ENCODE measurements around the gene SLC51B. TPM values are rescaled to one million over a fixed set of nuclear protein-coding genes. Genes with fewer than 3 reads are reported as not detected.

SLC51B gene
- total and polyA plus RNA-seq, 2 of the 4 experiments (the other 2 are of a cell fraction), result not detected

GRCh38 chr15:65101411-65101890, 56.3 kb downstream of the SLC51B start:
- Histone ChIP-seq H3K9me1 (ENCODE audit: insufficient read depth, low read length) (no peaks in the 10 kb centered on the region), H2BK20ac (ENCODE audit: low read depth, low read length) (no peak overlapping the region), H4K5ac (ENCODE audit: low read depth, low read length) (no peak overlapping the region), H2BK5ac (ENCODE audit: low read depth, low read length, poor library complexity, severe bottlenecking) (no peak overlapping the region), H2BK120ac (ENCODE audit: low read depth, low read length) (no peak overlapping the region), H3K27ac (ENCODE audit: insufficient read depth, low read length) (no peak overlapping the region), H3K9ac (ENCODE audit: low read depth, low read length) (no peak overlapping the region), H3K4me1 (ENCODE audit: control insufficient read depth, insufficient read depth, low read length) (no peaks in the 10 kb centered on the region), H3K4me3 (ENCODE audit: insufficient read depth, low read depth, low read length) (no peak overlapping the region), H3K36me3 (ENCODE audit: control insufficient read depth, insufficient read depth, low read length) (peaks cover 43% of the 10 kb centered on the region), H2AK5ac (ENCODE audit: low read depth, low read length) (peak overlapping the region; percentile 24; the same call in 1 of the 2 replicates), H3K27me3 (ENCODE audit: control insufficient read depth, insufficient read depth, low read length) (no peaks in the 10 kb centered on the region), H3K18ac (ENCODE audit: low read depth, low read length) (no peak overlapping the region), H2AFZ (replicated peaks; ENCODE audit: low read length, poor library complexity) (peak overlapping the region; percentile 15), H3K23ac (ENCODE audit: low read depth, low read length) (no peak overlapping the region), H2AK9ac (replicated peaks; ENCODE audit: low read depth, low read length, poor library complexity) (no peak overlapping the region), H3K56ac (ENCODE audit: extremely low read depth, insufficient read depth, low read length) (no peak overlapping the region), H4K91ac (ENCODE audit: insufficient read depth, low read depth, low read length) (no peak overlapping the region), H3K4me2 (ENCODE audit: low read depth, low read length) (no peak overlapping the region), H4K20me1 (ENCODE audit: insufficient read depth, low read length) (no peaks in the 10 kb centered on the region; the same call in 1 of the 2 replicates), H3K4ac (ENCODE audit: low read depth, low read length) (no peak overlapping the region), H4K8ac (ENCODE audit: low read depth in 2 of 2, low read length in 2 of 2) (no peak overlapping the region), H2BK15ac (ENCODE audit: low read depth, low read length) (no peak overlapping the region; the same call in 2 of the 3 replicates), H3K14ac (replicated peaks; ENCODE audit: low read depth, low read length) (no peak overlapping the region), H3K9me3 (ENCODE audit: control insufficient read depth, insufficient read depth, low read length) (no peaks in the 10 kb centered on the region), H3K79me1 (ENCODE audit: low read depth in 1 of 2, low read length in 2 of 2) (no peaks in the 10 kb centered on the region; a peak in 1 of 4 replicates)
- dilution Hi-C loops (cut with HindIII; ENCODE audit: low sequenced_read_pairs, unreplicated experiment) (no loop called here), intact Hi-C loops (cut with micrococcal nuclease) (loop anchor here (1.0 kb wide), 2 partner anchors 47 to 68 kb away; no protein-coding TSS in a partner anchor), in situ Hi-C loops (cut with MboI; ENCODE audit: low sequenced_read_pairs) (no loop called here)
- ChIA-PET POLR2A (ENCODE audit: unreplicated experiment) (no interaction called here), CTCF (interaction anchor here (0.6 to 2.5 kb wide), 22 partner anchors 9 to 748 kb away, joined by 3 to 26 read pairs (median 5); partner anchors contain the start of genes CLPX and SLC51B)
- ATAC-seq (ENCODE audit: low read depth), result peak; percentile 96
- WGBS, 2 experiments (ENCODE audit: extremely low coverage in 2 of 2, insufficient read length in 1 of 2), result 37% methylated on average over 6 of the region's 9 CpGs; no CpG with 5 or more reads in 1 of the 2 experiments
- BruUV-seq (replicated peaks), result no TSS peak
- TF ChIP-seq CTCF (conservative IDR thresholded peaks at IDR 0.05; ENCODE audit: low read depth, low read length), result peak; percentile 79
- TF ChIP-seq RAD21 (IDR thresholded peaks at IDR 0.05; ENCODE audit: low read length), result peak; percentile 80
- TF ChIP-seq BHLHE40 (IDR thresholded peaks at IDR 0.05; ENCODE audit: low read depth, low read length), result no peak
- TF ChIP-seq POLR2A (IDR thresholded peaks at IDR 0.05; ENCODE audit: low read depth, low read length), result no peak
- TF ChIP-seq SMC3 (IDR thresholded peaks at IDR 0.05; ENCODE audit: low read depth, low read length), result peak; percentile 83
- no peak for TF ChIP-seq CHD1 (IDR thresholded peaks at IDR 0.05; ENCODE audit: low read depth, low read length)
- peak; percentile 63 for DNase-seq

Measured in IMR-90 (cell line).